Stimulated activated CD4-positive, alpha-beta T cell treated with anti-CD3 and anti-CD28 coated beads, TNF-alpha, amount 100 ng/mL, for 4 hours (primary cell): ENCODE results near the gene CYFIP2.

Experiments
- DNase-seq, 3 experiments: peaks; one replicate each; pipeline ENCODE4 v3.0.0-alpha.2; 2020; ENCODE audit warnings: low read depth in 3 of 3

The CYFIP2 gene

DNA sequence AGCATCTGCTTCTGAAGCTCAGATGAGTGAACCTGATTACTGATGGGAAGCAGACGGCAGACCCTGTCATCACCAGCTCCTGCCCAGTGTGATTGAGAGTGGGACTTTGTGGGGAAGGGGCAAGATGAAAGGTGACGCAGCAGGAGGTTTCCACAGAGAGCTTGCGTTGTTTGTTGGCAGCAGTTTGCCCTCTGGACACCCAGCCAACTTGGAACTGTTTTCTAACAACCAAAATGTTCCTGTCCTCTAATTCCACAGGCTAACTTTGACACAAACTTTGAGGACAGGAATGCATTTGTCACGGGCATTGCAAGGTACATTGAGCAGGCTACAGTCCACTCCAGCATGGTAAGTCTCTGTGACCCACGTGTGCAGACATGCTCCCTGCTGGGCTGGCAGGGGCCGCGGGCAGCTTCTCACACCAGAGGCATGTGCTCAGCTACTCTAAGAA lies 20.9 kb downstream of the CYFIP2 start:
- no peak for DNase-seq

- no peak for DNase-seq
Measured at GRCh38 chr5:157288405-157289163, 22.7 kb downstream of the CYFIP2 start.

DNA sequence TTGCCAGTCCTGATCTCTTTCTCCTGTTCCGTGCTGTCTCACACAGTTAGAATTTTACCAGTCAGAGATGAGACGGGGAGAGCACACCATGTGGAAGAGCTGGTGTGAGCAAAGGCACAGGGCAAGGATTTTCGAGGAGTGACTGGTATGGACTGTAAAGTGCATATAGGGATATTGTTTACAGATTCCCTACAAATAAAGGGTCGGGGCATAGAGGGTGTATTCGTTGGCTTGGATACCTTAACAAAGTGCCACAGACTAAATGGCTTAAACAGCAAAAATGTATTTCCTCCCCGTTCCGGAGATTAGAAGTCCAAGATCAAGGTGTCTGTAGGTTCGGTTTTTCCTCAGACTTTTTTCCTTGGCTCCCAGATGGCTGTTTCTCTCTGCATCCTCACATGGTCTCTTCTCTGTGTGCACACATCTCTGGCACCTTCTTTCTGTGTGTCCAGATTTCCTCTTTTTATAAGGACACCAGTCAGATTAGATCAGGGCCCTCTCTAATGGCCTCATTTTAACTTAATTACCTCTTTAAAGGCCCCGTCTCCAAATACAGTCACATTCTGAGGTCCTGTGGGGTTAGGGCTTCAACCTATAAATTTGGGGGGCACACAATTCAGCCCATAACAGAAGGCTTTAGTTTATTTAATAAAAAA lies 23.4 kb downstream of the CYFIP2 start:
- no peak for DNase-seq

GRCh38 chr5:157290156-157290980 lies 24.4 kb downstream of the CYFIP2 start:
- DNase-seq: no peak

- DNase-seq: no peak
Measured at GRCh38 chr5:157290981-157291711, 25.2 kb downstream of the CYFIP2 start.

DNA sequence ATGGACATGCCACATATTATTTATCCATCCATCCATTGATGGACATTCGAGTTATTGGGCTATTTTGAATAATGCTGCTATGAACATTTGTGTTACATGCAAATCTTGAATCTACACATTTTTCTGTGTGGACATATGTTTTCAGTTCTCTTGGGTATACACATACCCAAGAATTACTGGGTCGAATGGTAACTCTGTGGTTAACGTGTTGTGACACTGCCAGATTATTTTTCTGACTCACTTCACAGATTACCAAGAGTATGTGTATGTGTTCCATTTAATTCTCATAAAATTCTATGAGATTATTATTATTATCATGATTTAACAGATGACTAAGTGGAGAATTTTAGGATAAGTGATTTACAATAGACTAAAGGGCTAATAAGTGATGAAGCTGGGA lies 26.7 kb downstream of the CYFIP2 start:
- DNase-seq: no peak

DNA sequence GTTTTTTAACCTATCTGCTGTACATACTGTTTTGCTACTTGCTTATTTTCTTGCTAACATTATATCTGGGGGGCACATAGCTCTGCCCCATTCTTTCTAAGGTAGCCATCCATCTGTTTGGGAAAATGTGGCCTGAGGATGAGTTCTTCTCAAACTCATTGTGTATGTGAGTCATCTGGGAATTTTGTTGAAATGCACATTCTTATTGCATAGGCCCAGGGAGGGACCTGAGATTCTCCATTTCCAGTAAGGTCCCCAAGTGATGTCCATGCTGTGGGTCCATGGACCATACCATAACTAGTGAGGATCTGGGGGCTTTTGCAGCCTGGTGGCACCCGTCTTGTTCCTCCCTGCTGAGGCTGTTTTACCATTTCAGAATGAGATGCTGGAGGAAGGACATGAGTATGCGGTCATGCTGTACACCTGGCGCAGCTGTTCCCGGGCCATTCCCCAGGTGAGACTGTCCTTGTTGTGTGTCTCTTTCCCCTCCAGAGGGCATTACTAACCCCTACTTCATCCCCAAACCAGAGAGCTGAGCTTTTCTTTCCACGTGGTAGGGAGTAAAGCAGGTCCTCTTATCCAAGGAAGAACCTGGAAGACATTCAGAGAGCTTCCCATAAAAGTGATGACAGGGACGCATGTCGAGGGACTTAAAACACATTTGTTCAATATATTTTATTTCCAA lies 28.6 kb downstream of the CYFIP2 start:
- no peak for DNase-seq

DNA sequence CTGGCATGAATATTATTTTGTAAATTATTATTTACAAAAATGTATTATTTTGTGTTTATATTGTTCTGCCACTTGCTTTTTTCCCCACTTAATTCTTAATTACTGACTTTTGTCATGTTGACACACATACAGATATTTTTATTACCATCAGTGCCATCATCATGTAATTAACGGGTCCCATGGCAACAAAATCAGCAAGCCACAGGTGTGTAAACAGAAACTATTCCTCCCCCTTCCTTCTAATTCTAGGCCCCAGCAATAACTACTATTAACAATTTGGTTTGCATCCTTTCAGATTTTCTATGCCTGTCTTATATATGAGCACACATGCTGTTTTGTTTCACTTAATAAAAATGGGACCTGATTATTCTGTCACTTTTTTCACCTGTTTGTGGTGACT lies 29.3 kb downstream of the CYFIP2 start:
- no peak for DNase-seq

GRCh38 chr5:157300564-157300963 lies 34.6 kb downstream of the CYFIP2 start:
- DNase-seq: no peak

DNA sequence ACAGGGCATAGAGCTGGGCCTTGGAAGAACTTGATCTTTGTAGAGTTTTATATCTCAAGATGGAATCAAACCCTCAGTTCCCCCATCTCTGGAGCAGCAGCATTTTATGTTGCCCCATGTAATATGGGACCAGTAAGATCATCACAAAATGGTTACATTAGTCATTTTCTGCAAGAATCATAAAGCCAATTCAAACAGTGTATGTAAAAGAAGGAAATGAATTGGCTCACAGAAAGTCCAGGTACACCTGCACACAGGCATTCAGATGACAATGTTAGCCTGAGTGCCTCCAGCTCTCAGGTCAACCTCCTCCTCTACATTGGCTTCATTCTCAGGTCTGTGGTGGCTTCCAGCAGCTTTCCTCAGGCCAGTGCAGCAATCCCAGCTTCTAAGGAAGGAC lies 35.1 kb downstream of the CYFIP2 start:
- DNase-seq: no peak

- no peak for DNase-seq
Measured at GRCh38 chr5:157303023-157303422, 37.1 kb downstream of the CYFIP2 start.

GRCh38 chr5:157303667-157304327 lies 37.9 kb downstream of the CYFIP2 start:
- no peak for DNase-seq

GRCh38 chr5:157306081-157306480 lies 40.2 kb downstream of the CYFIP2 start:
- no peak for DNase-seq

DNA sequence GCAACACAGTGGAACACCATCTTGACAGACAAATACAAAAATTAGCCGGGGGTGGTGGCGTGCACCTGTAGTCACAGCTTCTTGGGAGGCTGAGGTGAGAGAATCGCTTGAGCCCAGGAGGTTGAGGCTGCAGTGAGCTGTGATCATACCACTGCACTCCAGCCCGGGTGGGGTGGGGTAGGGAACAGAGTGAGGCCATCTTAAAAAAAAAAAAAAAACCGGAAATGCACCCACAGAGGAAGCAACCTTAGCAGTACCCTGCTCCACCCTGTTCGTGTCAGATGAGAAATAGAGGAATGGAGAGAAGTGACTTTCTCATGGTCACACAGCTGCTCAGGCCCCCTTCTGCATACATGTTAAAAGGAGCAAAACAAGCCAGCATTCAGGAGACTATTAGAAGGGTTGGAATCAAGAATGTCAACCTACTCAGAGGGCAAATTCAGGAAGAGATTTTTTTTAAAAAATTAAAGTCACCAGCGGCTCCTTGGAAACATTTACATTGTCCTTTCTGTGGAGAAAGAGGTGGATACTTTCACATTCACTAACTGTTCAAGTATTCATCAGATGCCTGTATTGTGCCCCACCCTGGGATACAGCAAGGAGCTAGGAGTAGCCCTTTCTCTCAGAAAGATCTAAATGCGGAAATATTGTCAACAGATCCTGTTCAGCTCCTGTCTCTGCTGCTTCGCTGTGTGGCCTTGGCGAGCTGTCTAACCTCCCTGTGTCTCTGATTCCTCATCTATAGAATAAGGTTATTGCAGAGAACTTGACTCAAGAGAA lies 41.0 kb downstream of the CYFIP2 start:
- no peak for DNase-seq

DNA sequence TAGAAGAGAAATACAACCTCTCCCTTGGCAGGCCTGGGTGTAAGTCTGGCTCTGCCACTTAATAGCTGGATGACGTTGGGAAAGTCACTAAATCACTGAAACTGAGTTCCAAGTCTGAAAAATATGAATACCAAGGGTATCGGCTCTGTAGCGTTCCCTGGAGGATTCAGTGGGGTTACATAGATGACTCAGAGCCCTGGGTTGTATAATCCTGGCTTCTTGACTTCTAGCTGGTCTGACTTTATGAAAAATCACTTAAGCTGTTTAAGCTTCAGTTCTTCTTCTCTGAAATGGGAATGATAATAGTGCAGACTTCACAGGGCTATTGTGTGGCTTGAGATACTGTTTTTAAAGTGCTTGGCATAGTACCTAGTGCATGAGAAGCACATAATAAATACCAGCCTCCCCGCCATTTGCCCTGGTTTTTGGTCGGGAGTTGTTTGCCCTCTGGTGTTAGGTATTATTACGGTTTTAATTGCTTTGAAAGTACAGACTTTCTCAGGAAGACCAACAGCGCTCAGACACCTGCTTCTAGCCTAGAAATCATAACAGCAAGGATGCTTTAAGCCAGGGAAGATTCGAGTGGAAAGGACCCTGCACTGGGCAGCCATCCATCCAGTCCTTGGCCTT lies 43.0 kb downstream of the CYFIP2 start:
- DNase-seq: no peak

- no peak for DNase-seq
Measured at GRCh38 chr5:157309796-157310195, 43.9 kb downstream of the CYFIP2 start.

DNA sequence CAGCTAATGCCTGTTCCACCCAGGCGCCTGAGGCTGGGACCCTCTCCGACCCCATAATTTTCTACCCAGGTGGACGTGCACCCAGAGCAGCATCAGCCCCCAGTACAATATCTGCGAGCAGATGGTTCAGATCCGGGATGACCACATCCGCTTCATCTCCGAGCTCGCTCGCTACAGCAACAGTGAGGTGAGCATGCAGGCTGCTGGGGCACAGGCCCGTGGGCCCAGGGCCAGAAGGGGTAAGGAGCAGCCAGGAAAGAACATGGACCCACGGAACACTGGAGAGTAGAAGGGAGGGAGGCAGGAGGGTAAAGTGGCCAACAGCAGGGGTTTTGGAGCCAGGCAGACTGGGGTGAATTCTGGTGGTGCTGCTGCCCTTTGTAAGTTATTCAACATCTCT lies 45.7 kb downstream of the CYFIP2 start:
- DNase-seq: no peak

GRCh38 chr5:157312492-157312891 lies 46.6 kb downstream of the CYFIP2 start:
- DNase-seq: peak in 2 of 3 experiments; percentile 45 to 59

- DNase-seq: no peak
Measured at GRCh38 chr5:157322581-157322980, 56.7 kb downstream of the CYFIP2 start.
